ENCODE measurements around the gene ADRA2C.

Gene ADRA2C

DNA sequence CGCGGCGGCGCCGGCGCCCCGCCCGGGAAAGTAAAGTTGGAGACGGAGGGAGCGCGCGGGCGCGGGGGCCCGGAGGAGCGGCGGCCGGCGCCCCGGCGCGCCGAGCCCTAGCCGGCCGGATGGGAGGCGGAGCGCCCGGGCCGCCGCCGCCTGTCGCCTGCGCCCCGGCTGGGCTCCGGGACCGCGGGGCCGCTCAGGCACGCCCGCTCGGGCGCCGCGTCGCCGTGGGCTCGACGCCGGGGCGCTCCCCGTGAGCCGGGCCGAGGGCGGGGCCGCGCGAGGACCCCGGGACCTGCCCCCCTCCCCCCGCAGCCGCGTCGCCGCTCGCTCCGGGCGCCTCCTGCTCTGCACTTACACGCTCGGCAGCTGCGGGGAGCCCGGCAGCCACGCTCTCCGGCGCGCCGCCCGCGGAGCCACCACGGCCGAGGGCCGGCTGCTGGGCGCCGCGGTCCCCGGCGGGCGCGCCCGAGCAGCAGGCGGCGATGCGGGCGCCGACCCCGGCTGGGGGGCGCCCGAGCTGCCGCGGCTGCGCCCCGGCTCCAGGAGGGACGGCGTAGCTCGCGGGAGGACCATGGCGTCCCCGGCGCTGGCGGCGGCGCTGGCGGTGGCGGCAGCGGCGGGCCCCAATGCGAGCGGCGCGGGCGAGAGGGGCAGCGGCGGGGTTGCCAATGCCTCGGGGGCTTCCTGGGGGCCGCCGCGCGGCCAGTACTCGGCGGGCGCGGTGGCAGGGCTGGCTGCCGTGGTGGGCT lies at the start of gene ADRA2C:
Gene ADRA2C (plus strand): TSS at position 350 of the 749 bp plus-strand sequence. CDS start 222 bp downstream, at position 572.
- DNase-seq (ENCODE audit: low spot score): peak; percentile 77

DNA sequence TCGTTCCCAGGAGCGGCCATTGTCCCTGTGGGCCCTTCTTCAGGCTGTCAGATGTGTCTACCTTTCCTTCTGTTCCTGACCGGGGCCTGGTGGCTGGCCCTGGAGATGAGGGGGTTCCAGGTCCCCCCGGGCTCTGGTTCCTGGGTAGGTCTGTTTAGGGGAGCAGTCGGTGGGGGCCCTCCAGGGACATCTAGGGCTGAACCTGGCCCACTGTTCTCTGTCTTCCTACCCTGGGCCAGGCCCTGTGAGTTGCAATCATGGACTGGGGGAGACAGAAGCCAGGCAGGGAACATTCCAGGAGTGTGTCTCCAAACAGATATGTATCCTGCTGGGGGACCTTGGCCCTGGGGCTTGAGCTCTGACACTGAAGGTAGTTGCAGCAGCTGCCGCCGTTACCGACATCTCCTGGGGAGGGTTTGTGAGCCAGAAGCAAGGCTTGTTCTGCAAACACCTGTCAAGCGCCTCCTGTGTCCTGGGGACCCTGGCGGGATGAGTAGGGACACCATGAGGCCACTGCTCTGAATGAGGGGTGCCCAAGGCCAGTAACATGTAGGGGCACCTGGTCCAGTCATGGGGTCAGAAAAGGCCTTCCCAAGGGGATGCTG lies 49.5 kb upstream of the ADRA2C start:
- DNase-seq (ENCODE audit: low spot score): no peak

DNA sequence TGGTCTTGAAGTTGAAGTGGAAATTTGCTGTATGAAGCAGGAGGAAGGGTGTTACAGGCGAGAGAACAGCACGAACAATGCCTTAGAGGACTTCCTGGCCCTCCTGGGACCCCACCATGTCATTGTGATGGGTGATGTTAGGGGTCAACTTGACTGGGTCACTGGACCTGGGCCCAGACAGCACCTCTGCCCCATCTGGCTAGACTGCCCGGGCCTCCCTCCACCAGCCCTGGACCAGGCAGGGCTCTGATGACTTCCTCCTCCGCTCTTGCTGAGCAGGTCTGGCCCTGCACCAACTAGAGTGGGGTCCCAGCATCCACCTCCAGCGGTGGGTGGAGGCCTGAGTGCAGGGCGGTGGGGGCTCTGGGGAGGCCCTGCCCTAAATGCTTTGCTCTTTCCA lies 48.9 kb upstream of the ADRA2C start:
- no peak for DNase-seq (ENCODE audit: low spot score)

DNA sequence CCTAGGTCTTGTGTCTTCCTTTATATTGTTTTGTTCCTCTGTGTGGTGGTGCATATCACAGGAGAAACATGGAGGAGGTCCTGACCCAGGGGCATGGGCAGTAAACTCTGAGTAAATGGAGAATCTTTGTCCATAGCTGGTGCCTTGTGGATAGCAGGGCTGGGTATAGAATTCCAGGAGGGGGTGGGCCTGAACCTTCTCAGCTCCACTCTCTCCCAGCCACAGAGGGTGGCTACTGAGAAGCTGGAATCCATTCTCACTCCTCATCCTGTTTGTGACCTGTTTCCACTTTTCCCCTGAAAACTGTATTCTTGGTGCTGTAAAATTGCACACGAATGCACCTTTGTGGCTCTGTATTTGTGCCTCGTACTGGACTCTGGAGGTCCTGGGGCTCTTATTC lies 47.7 kb upstream of the ADRA2C start:
- no peak for DNase-seq (ENCODE audit: low spot score)

DNA sequence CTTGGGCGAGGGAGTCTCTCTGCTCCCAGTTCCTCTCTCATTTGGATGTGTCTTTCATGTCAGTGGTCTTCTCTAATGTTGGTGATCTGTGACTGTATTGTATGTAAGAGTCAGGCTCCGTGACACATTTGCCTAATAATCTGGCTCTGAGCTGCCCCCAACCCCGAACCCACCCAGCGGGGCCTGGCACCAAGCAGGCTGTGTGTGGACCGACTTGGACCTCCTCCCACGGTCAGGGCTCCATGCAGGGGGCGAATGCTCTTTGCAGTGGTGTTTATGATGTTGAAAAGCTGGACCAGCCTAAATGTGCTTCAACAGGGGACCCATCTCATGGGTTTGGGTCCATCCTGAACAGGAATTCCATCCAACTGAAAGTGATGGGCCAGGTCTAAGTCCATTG lies 47.0 kb upstream of the ADRA2C start:
- DNase-seq (ENCODE audit: low spot score): no peak

DNA sequence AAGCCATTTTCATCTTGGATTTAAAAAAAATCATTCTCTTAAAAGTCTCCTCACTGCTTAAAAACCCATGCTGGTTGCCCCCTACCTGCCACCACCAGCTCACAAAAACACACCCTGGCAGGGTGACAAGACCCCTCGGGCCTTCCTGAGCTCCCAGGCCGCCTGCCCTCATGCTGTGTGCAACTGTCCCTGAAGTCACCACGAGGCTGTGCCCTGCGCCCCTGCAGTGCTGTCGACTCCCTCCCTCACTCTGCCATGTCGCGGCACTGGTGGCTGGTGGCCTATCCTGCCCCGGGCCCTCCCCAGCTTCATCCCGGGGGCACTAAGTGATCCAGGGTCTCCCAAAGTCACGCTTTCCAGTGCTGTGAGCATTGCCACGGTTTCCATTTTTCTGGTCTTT lies 46.3 kb upstream of the ADRA2C start:
- DNase-seq (ENCODE audit: low spot score): no peak

DNA sequence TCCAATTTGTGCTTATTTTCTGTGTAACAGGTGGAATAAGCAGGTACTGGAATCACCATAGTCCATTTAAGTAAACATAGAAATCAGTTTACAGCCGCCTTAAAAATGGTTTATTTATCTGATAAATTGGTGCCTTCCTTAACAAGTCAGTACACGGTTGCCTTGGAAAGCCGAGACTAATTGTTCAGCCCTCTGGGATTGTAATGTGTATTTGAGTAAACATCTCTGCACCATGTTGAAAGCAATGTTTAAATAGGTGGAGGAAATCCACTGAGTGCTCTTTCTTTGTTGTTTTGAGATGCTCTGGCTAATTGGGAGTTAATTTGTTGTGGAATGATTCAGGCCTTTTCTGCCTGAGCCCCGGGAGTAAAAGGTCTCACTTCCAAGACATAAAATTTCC lies 45.7 kb upstream of the ADRA2C start:
- DNase-seq (ENCODE audit: low spot score): no peak

DNA sequence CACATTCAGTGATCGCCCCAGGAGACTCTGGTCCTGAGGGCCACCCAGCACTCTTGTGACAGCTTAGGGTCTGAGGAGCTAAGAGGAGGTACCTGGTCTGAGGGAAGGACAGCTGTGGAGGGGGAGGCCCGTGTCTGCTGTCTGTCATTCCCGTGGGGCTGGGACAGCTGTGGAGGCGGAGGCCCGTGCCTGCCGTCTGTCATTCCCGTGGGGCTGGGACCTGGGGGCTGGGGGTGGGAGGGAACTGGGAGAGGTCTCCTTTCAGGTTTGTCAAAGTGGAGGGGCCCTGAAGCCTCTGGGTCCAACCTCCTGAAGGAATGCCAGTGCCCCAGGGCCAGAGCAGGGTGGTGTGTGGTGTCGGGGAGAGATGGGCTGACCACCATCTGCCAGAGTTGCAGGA lies 45.0 kb upstream of the ADRA2C start:
- DNase-seq (ENCODE audit: low spot score): no peak

DNA sequence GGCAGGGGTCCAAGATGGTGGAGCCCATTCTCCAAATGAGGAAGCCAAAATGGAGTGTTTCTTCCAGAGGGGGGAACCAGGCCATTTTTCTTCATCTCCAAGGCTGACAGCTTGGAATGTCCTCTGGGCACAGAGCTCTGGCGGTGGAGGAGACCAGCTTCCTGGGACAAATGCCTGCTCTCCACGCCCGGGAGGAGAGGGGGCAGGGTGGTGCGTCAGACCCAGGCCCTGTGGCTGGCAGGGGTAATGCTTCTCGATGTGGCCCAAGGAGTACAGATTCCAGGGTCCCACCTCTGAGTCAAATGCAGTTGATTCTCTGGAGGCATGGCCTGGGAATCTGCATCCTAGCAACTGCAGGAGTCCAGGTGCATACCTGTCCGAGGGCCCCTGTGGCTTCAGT lies 44.6 kb upstream of the ADRA2C start:
- DNase-seq (ENCODE audit: low spot score): no peak

DNA sequence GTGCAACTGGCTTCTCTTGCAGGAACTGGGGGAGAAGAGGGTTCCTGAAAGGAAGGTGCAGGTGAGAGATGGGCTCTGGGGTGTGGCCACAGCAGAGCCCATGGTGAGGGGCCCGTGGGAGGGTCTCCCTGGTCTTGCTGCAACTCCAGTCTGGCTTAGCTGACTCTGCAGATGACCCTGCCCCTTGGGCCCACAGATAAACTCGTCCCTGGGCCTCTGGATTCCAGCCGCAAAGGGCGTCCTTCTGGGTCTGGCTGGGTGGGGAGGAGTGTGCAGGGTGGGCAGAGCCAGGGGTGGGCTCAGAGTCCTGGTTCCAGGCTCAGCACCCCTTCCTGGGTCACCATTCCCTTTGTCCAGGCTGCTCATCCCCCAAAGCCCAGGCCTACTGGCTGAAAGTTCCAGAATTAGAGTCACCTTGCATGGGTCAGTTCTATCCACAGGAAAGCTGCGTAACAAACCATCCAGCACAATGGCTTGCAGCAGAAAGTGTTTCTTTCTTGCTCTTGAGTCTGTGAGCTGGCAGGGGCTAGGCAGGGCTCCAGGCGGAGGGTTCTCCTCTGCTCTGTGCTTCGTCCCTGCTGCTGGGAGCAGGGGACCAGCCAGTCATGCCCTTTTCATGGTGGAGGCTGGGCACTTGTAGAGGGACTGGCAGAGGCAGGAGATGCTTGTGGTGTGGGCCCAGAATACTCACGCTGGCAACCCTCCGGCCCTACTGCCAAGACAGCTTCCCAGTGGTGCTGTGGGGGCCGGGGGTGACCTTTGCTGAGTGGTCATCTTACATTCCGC lies 43.5 kb upstream of the ADRA2C start:
- DNase-seq (ENCODE audit: low spot score): no peak

DNA sequence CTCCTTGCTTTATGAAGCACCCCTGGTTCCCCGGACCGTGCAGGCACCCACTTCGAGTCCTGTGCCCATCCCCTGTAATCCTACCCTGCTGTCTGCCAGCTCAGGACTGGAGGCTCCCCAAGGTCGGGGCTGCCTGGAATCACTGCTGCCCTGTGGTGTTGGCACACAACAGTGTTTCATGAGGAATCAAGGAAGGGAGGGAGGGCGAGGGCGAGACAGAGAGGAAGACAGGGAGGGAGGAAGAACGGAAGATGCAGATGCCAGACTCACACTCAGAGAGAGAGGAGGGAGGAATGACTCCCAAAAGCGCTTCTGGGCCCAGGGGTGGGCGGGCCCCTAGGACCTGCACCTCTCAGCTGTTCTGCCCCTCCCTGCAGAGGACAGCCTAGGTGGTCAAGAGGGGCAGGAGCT lies 42.9 kb upstream of the ADRA2C start:
- no peak for DNase-seq (ENCODE audit: low spot score)

DNA sequence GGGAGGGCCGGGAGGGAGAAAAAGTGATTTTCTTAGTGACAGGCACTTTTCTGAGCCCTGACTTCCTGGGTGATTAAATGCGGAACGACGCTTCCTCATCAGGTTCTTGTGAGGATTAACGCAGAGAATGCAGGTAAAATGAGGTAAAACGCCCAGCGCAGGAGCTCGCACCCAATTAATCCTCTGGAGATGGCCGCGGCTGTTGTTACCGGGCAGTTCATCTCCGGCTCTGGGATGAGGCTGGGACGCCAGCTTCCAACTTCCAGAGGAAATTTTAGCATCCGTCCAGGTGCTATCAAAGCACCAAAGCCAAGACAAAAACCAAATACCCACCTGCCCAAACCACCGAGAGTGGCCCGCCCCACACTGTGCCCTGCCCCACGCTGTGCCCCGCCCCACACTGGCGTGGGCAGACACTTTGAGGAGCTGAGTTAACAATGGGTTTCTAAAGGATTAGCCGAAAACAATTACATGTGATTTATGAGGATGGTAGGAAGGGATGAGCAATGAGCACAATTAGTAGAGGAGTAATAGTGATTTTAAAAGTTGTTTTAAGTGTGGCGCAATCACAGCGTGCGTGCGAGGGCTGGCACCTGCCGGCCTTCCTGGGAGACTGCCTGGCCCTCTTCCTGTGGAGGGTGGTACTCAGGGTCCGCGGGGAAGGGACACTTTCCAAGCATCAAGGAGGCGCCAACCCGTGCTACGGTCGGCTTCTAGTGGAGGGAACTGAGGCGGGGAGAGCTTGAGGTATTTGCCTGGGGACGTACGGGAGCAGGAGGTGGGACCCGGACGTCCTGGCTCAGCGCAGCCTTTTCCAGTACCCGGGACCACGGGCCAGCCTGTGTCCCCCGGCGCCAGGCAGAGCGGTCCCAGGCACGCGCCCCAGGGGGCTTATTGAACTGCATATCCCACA lies 41.6 kb upstream of the ADRA2C start:
- no peak for DNase-seq (ENCODE audit: low spot score)

DNA sequence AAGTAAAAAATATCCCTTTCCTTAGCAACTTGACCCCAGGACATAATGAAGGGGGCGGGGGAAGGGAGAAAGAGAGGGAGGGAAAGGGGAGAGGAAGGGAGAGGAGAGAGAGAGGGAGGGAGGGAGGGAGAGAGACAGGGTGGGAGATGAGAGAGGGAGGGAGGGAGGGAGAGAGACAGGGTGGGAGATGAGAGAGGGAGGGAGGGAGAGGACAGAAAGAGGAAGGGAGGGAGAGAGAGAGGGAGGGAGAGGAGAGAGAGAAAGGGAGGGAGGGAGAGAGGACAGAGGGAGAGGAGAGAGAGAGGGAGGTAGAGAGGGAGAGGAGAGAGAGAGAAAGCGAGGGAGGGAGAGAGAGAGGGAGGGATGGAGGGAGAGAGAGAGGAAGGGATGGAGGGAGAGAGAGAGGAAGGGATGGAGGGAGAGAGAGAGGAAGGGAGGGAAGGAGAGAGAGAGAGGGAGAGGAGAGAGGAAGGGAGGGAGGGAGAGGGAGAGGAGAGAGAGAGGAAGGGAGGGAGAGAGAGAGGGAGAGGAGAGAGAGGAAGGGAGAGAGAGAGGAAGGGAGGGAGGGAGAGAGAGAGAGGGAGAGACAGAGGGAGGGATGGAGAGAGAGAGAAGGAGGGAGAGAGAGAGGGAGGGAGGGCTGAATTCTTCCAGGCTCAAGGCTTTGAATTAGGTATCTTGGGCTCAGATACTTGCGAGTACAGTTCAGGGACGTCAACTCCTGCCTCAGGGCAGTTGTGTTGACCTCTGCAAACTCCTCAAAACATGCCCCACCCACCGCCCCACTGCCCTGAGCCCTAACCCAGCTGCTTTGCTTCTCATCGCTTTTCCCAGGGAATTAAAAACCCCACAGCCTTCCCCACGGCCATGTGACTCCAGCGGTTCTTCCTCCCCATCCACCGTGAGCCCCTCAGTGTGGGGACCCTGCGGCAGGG lies 40.0 kb upstream of the ADRA2C start:
- no peak for DNase-seq (ENCODE audit: low spot score)

DNA sequence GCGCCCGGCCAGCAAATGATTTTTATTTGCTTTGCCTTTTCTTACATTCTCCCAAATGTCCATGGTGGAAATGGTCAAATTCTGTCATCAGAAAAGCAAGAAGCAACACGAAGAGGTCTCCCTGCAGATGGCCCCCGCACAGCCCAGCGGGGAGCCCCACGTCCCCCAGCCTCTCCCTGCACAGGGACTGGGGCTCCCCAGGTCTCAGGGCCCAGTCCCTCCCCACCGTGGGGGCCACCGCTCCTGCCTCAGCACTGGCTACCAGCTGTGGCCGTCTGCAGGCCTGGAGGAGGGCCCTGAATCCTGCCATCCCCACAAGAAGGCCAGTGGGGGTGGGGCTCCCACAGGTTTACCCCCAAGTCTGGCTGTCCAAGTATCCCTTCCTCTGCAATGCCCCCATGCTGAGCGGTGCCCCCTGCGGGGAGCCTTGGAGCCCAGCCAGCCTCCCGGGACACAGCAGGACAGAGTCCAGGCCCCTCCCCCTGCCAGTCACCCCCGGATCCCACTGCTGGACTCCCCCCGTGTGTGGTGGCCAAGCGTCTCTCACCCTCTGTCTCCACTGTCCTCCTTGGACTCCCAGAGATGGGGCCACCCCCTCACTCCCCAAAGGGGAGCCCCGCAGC lies 38.2 kb upstream of the ADRA2C start:
- no peak for DNase-seq (ENCODE audit: low spot score)

DNA sequence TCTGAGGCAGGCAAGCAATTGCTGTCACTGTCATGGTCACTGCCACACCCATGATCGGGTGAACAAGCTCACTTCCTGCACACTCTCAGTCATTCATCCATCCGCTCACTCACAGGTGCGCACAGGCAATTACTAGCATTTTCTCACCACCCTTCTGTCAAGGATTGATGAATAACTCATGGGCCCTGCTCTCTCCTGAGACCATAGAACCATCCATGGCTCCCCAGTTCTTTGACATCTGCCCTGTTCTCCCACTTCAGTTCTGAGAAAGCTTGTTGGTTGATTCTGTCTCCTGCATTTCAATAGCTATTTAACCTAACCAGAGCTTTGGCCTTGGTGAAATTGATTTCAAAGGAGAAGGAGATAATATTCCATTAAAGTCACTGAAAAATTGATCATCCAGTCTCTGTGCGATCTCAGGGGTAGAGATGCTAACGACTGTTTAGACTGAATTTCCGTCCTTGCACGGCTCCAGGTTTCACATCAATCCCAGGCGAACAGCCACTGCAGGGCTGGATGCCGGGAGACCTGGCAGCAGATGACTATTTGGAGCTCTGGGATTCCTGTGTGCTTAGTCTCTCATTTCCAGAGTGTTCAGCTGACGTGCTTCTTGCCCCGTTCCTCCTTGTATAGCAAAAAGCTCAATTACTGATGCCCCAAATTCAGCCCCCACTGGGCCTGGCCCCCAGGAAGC lies 36.9 kb upstream of the ADRA2C start:
- DNase-seq (ENCODE audit: low spot score): peak; percentile 93

DNA sequence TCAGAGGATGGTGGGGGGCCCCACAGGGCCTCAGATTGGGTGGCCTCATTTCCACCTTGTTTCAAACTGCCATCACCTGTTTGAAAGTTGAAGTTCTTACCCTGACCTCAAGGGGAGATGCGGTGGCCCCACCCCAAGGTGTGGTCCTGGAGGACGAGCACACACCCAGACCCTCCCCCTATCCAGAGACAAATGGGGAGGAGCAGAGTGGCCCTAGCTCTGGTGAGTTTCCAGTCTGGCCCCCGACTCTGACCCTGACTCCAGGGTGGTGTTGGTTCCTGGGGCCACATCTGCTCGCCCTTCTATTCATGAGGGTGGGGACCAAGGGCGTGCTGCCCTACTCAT lies 36.3 kb upstream of the ADRA2C start:
- DNase-seq (ENCODE audit: low spot score): no peak

DNA sequence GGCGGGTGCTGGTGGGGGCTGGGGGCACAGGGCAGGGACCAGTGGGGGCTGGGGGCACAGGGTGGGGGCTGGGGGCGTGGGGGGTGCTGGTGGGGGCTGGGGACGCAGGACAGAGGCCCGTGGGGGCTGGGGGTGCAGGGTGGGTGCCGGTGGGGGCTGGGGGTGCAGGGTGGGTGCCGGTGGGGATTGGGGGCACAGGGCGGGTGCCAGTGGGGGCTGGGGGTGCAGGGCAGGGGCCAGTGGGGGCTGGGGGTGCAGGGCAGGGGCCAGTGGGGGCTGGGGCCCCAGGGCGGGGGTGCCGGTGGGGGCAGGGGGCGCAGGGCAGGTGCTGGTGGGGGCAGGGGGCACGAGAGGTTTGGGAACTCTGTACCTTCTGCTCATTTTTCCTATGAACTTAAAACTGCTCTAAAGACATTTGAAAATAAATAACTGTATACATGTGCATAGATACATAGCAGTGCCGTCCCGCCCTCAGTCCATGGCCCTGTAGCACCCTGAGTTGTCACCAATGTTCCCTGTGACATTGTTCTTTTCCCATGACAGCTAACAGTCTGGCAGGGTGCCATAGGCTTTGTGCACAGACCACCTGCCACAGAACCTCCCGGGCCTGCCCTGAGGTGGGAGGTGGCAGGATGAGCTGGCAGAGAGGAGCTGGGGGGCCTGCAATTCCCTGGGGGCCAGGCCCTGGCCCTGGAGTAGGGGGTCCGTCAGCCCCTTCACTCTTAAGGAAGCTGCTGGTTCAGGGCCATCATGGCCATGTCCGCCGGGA lies 35.6 kb upstream of the ADRA2C start:
- no peak for DNase-seq (ENCODE audit: low spot score)

DNA sequence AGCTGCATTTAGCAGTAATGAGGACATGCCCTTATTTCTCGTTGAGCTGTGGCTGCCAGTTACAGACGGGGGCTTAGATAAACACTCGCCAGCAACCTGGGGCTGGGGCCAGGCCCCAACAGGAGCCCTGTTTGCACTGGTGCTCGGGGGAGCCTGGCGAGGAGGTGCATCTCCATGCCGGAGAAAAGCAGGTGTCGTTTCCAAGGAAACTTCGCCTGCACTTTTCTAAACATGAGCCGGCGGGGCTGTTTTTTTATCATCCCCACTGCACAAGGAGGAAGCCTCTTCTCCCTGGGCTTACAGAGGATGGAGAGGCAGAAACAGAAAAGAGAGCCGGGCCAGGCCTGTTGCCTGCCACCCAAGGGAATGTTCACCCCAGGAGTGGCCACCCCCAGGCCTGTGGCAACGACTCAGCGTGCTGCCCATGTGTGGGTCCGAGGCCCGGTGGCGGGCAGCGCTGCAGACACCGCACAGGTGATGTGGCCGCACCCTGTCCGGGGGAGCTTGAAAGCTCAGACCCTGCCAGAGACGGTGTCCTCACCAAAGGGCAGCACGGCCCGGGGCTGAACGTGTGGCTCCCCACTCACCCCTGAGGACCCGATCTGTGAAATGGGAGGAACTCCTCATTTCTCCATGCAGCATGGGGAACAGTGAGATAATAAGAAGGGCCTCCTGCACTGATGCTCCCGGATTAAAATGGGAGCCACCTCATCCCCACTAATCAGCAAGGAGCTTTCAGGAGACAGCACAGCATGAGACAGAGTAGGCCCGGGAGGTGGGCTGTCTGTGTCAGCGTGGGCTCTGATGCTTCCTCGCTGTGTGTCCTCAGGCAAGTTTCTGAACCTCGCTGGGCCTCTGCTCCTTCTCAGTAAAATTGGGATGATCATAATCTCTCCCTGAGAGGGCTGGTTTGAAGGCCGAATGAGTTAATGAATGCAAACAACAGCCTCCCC lies 33.8 kb upstream of the ADRA2C start:
- no peak for DNase-seq (ENCODE audit: low spot score)
